Endothelial cell of umbilical vein (primary cell): ENCODE data around the gene DDX10. TPM values are rescaled to one million over a fixed set of nuclear protein-coding genes. Genes with fewer than 3 reads are reported as not detected.

Experiments used
- BruUV-seq: library from RNA; stranded (reverse); fragments of 400-500 nt; replicated peaks from 2 replicates; lab custom pipeline; 2021; lab: Mats Ljungman, UMichigan
- CTCF ChIA-PET: fragments of 300-600, 350-600 bp; sonication (Branson Sonifier 250); formaldehyde crosslinking; loops from one replicate; lab custom pipeline; 2021; ENCODE audit warnings: antibody characterized with exemption, inconsistent platforms; lab: Charles Lee
- POLR2A ChIA-PET: fragments of 300-600, 350-600 bp; sonication (Branson Sonifier 250); formaldehyde crosslinking; loops from one replicate; lab custom pipeline; 2021; ENCODE audit warnings: antibody characterized with exemption, inconsistent platforms; lab: Charles Lee
- DNase-seq: peaks from one replicate; pipeline ENCODE4 v3.0.0-alpha.2; 2011; ENCODE audit warnings: low read depth, low spot score
- FAIRE-seq: peaks from 2 replicates; lab custom pipeline; 2011; peaks lifted over from hg19 to GRCh38; lab: Jason Lieb, UNC
- H2AFZ ChIP-seq: 2 replicates; pipeline ENCODE4 v1.6.0; 2012; ENCODE audit warnings: low read depth, low read length, control low read depth, inconsistent platforms
- H3K27ac ChIP-seq: 2 replicates; pipeline ENCODE4 v1.5.1; 2011; ENCODE audit warnings: low read depth, mild to moderate bottlenecking, control low read depth, low read length, moderate library complexity; ENCODE audit not compliant: insufficient read depth
- H3K27me3 ChIP-seq, 2 experiments: 2 replicates each; pipeline versions ENCODE4 v1.6.0 to v1.6.1; 2011; ENCODE audit warnings: low read length in 2 of 2, mixed read lengths in 1 of 2; ENCODE audit not compliant: control insufficient read depth in 2 of 2, insufficient read depth in 2 of 2
- H3K36me3 ChIP-seq, 2 experiments: 2 replicates in 1 of 2; 3 replicates in 1 of 2; pipeline ENCODE4 v1.5.1; 2011; ENCODE audit warnings: low read length in 2 of 2, mild to moderate bottlenecking in 1 of 2, moderate library complexity in 1 of 2; ENCODE audit not compliant: control insufficient read depth in 2 of 2, insufficient read depth in 2 of 2; ENCODE audit errors: extremely low read depth in 1 of 2
- H3K4me1 ChIP-seq: 3 replicates; pipeline ENCODE4 v1.5.1; 2011; ENCODE audit warnings: mild to moderate bottlenecking, low read length; ENCODE audit not compliant: control insufficient read depth, insufficient read depth; ENCODE audit errors: extremely low read depth
- H3K4me2 ChIP-seq: 2 replicates; pipeline ENCODE4 v1.6.1; 2011; ENCODE audit warnings: low read length, control low read depth, mixed read lengths; ENCODE audit not compliant: insufficient read depth
- H3K4me3 ChIP-seq, 3 experiments: fragments of 200-600 bp in 1 of 3; sonication (generic), shearing (Covaris generic) in 1 of 3; replicated peaks in 1 of 3; 2 replicates each; pipeline ENCODE4 v1.5.1; 2011 to 2016; ENCODE audit warnings: control low read depth in 3 of 3, low read length in 3 of 3, mild to moderate bottlenecking in 2 of 3, inconsistent platforms in 1 of 3, low read depth in 1 of 3, moderate library complexity in 1 of 3; ENCODE audit not compliant: insufficient read depth in 1 of 3
- H3K79me2 ChIP-seq: 2 replicates; pipeline ENCODE4 v1.6.0; 2012; ENCODE audit warnings: low read length, inconsistent platforms; ENCODE audit not compliant: control insufficient read depth, insufficient read depth
- H3K9ac ChIP-seq: replicated peaks from 2 replicates; pipeline ENCODE3; 2011; ENCODE audit warnings: low read length, control low read depth; ENCODE audit not compliant: insufficient read depth; ENCODE audit errors: extremely low read depth
- H3K9me1 ChIP-seq: replicated peaks from 3 replicates; pipeline ENCODE4 v1.6.0; 2011; ENCODE audit warnings: mild to moderate bottlenecking, low read length; ENCODE audit not compliant: control insufficient read depth, insufficient read depth; ENCODE audit errors: extremely low read depth
- H3K9me3 ChIP-seq: replicated peaks from 2 replicates; pipeline ENCODE4 v1.5.1; 2012; ENCODE audit warnings: low read length, inconsistent platforms; ENCODE audit not compliant: control insufficient read depth, insufficient read depth
- H4K20me1 ChIP-seq: replicated peaks from 2 replicates; pipeline ENCODE3; 2011; ENCODE audit warnings: mild to moderate bottlenecking, low read length; ENCODE audit not compliant: control insufficient read depth, insufficient read depth; ENCODE audit errors: extremely low read depth
- CTCF ChIP-seq, 2 donors: IDR thresholded peaks; 1 replicate in 1 of 2; 2 replicates in 1 of 2; pipeline ENCODE4 v1.5.1; 2011; ENCODE audit warnings: low read length in 2 of 2, mild to moderate bottlenecking in 2 of 2, moderate library complexity in 2 of 2, control low read depth in 1 of 2, inconsistent platforms in 1 of 2, low read depth in 1 of 2; ENCODE audit not compliant: insufficient read depth in 1 of 2; ENCODE audit errors: extremely low read depth in 1 of 2
- EZH2 ChIP-seq: IDR thresholded peaks from 2 replicates; pipeline ENCODE4 v1.6.1; 2012; ENCODE audit warnings: borderline replicate concordance, low read depth, mild to moderate bottlenecking, moderate library complexity, low read length, inconsistent platforms; ENCODE audit not compliant: severe bottlenecking
- FOS ChIP-seq: IDR thresholded peaks from 2 replicates; pipeline ENCODE4 v1.6.1; 2011; ENCODE audit warnings: mild to moderate bottlenecking, low read length, moderate library complexity, borderline replicate concordance; ENCODE audit not compliant: insufficient read depth
- GATA2 ChIP-seq: IDR thresholded peaks from 2 replicates; pipeline ENCODE4 v1.7.0; 2011; ENCODE audit warnings: low read depth, mild to moderate bottlenecking, moderate library complexity, mixed read lengths, low read length; ENCODE audit not compliant: insufficient read length, insufficient read depth
- JUN ChIP-seq: IDR thresholded peaks from 2 replicates; pipeline ENCODE4 v1.6.1; 2011; ENCODE audit warnings: borderline replicate concordance, low read depth; ENCODE audit not compliant: insufficient read length, insufficient read depth
- MAX ChIP-seq: IDR thresholded peaks from 2 replicates; pipeline ENCODE4 v1.6.1; 2011; ENCODE audit not compliant: insufficient read depth, insufficient read length
- MYC ChIP-seq: IDR thresholded peaks from one replicate; pipeline ENCODE4 v1.6.1; 2011; ENCODE audit warnings: mild to moderate bottlenecking, low read depth, low read length
- POLR2A ChIP-seq: IDR thresholded peaks from 2 replicates; pipeline ENCODE4 v1.6.1; 2012; ENCODE audit warnings: low read depth, mild to moderate bottlenecking, control low read depth, low read length
- POLR2AphosphoS5 ChIP-seq: IDR thresholded peaks from 2 replicates; pipeline ENCODE4 v1.6.1; 2012; ENCODE audit warnings: low read depth, mild to moderate bottlenecking, control low read depth, low read length, moderate library complexity; ENCODE audit not compliant: insufficient read depth
- dilution Hi-C: fragments of 300-500 bp; cut with MboI; formaldehyde crosslinking; loops from one replicate; pipeline ENCODE4 v1.15.0; 2019; ENCODE audit warnings: low sequenced_read_pairs; ENCODE audit not compliant: extremely low pct_ligation_motif_present
- intact Hi-C: fragments of 100-400 bp; cut with micrococcal nuclease; formaldehyde crosslinking; loops from one replicate; pipeline ENCODE4 v1.10.0; 2022
- polyA plus RNA-seq, 4 experiments: library from polyadenylated mRNA; depleted of rRNA in 3 of 4; stranded (reverse) in 3 of 4; unstranded in 1 of 4; fragments of >200 nt; gene quantifications; 2 replicates each; pipeline versions ENCODE4 v1.2.1 to v1.2.3, GENCODE V29; 2011 to 2012; ENCODE audit warnings: missing spikeins in 1 of 4
- total RNA-seq: library from RNA; stranded (reverse); gene quantifications from 2 replicates; pipeline ENCODE4 v1.2.3, GENCODE V29; 2021

Gene DDX10
- total and polyA plus RNA-seq, 2 donors (not counting 3 experiments of a cell fraction or from before 2014, with no cell fraction given) = 29.8 to 35.2 TPM

GRCh38 chr11:108797578-108798100, 132.8 kb downstream of the DDX10 start:
- no peak overlapping the region for H2AFZ ChIP-seq
- dilution Hi-C loops = no loop called here
- H3K27me3 ChIP-seq = no peaks in the 10 kb centered on the region
- CTCF ChIA-PET = no interaction called here
- DNase-seq = no peak
- H3K4me3 ChIP-seq = no peak overlapping the region
- no peaks in the 10 kb centered on the region for H4K20me1 ChIP-seq
- BruUV-seq = no TSS peak
- no peaks in the 10 kb centered on the region for H3K4me1 ChIP-seq
- POLR2A ChIA-PET = no interaction called here
- no peaks in the 10 kb centered on the region for H3K9me1 ChIP-seq
- H3K79me2 ChIP-seq = peaks cover 21% of the 10 kb centered on the region
- H3K36me3 ChIP-seq = no peaks in the 10 kb centered on the region
- no peak overlapping the region for H3K4me2 ChIP-seq
- H3K9ac ChIP-seq = no peak overlapping the region
- intact Hi-C loops = no loop called here
- TF ChIP-seq POLR2AphosphoS5 (no peak), EZH2 (no peak), GATA2 (no peak), JUN (no peak), FOS (no peak), CTCF (IDR thresholded peaks at IDR 0.05; ENCODE audit: extremely low read depth in 1 of 2, insufficient read depth in 1 of 2, low read depth in 1 of 2, low read length in 2 of 2) (no peak), MAX (no peak), MYC (no peak), POLR2A (no peak)
- no peak for FAIRE-seq
- H3K9me3 ChIP-seq = no peaks in the 10 kb centered on the region
- H3K27ac ChIP-seq = no peak overlapping the region
